HG02642 (cell line): Measurements from ENCODE around the gene EOGT.

Source experiments
- ATAC-seq: cut with Tn5 transposase; IDR thresholded peaks from one replicate; pipeline ENCODE4 v1.9.1; 2021; ENCODE audit warnings: mild to moderate bottlenecking; ENCODE audit not compliant: unreplicated experiment, poor library complexity

The EOGT gene

DNA sequence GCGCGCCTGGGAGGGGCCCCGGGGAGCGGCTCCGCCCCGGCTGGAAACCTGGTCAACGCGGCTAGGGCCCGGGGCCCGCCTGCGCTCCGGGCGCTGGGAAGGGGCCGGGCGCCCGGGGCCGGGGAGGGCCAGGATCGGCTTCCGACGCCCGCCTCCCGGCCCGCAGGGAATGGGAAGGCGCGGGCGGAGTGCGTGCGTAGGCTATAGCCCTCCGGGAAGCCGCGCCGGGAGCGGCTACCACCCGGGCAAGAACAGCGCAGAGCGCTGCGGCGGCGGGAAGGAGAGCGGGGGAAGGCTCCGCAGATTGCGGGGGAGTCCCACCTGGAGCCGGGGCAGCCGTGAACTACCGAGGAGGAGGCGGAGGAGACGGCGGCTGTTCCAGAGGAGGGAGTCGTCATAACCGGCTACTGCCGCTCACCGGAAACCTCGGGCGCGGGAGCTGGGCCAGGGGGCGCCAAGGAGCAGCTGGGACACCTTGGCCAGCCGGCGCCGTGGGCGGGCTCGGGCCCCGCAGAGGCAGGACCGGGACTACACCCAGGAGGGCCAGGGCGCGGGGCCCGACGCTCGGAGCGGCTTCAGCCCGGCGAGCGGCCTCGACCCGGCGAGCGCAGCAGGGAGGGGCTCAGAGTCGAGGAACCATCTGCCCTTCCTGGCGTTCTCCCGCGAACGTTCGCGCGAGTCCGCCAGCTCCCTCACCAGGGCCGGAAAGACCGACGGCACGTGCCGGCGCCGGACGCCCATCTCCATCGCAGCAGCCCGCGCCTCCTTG, at the start of gene EOGT:
TSS of gene EOGT (minus strand) at position 432 of the 769 bp plus-strand sequence. CDS start 3,838 bp downstream, outside the sequence.
- ATAC-seq: peak; percentile 90

DNA sequence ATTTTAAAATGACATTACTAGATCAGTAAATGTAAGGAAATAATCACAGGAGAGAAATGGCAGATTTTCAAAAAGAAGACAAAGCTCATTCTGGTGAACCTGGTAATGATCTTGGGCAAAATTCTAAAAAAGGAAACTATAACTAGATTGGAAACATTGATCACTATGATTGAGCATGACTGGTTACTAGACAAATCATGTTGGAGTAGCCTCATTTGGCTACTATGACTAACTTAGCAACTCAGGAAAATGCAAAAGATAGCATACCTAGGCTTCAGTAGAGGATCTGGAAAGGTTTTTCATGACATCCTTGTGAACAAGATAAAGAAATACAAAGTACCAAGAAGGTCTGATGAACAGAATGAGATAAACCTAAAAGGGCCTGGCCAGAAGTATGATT, 46.2 kb upstream of the EOGT start:
- ATAC-seq: no peak

DNA sequence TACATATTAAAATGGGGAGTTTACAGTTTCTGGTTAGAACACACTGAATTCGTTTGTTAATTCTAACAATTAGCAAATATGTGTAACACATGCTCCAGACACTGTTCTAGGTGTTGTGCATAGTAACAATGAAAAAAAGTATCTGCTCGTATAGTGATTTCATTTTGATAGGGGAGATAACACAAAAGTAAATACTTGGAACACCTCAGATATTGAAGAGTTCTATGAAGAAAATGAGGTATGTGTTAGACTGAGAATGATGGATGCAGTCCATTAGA, 45.4 kb upstream of the EOGT start:
- ATAC-seq: no peak

DNA sequence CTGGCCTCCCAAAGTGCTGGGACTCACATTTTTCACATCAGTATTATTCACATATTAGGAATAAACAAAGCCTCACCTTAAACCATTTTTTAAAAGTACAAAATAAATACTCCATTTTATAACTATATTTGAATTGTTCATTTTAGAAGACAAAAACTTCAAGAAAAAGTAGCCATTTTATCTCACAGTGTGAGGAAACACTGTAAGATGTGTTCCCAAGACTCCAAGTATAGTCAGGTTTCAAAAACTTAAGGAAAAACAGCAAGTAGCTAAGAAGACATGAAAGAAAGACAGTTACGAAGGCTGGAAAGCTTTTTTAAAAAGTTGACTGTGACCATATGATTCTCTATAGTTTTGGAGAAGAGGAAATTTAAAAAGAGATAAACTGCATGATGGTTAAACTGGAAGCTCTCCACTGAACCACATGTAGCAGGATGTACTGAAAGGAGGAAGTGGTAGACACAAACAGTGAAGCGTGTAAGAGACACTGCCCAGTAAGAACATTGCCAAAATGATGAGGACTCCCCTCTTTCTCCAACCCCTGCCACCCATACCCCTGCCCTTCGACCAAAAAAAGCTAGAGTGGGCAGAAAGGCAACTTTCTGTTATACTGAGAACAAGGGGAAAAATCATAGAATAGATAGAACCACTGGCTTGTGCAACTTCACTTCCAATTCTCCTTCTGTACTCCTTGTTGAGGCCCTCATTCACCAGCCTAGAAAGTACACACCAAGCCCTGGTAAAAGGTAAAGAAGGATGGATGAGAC, 44.9 kb upstream of the EOGT start:
- peak; percentile 97 for ATAC-seq

DNA sequence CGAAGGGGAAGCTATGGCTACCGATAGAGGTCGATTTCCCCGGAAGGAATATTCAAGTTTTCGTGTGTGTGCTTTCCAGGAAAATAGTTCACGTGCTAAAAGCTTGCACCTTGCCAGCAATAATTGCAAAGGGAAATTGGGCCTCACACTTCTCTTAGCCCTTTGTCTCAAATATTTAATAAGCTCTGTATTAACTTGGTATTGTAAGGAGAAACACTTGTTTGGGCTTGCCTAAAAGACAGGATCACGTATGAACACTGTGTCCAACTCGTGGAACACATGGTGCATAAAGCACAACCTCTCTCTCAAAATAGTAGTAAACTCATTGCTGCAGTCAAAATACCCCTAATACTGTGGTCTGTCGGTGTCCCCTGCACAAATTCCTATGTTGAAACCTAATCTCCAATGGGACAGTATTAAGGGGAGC, 39.0 kb upstream of the EOGT start:
- ATAC-seq: no peak

DNA sequence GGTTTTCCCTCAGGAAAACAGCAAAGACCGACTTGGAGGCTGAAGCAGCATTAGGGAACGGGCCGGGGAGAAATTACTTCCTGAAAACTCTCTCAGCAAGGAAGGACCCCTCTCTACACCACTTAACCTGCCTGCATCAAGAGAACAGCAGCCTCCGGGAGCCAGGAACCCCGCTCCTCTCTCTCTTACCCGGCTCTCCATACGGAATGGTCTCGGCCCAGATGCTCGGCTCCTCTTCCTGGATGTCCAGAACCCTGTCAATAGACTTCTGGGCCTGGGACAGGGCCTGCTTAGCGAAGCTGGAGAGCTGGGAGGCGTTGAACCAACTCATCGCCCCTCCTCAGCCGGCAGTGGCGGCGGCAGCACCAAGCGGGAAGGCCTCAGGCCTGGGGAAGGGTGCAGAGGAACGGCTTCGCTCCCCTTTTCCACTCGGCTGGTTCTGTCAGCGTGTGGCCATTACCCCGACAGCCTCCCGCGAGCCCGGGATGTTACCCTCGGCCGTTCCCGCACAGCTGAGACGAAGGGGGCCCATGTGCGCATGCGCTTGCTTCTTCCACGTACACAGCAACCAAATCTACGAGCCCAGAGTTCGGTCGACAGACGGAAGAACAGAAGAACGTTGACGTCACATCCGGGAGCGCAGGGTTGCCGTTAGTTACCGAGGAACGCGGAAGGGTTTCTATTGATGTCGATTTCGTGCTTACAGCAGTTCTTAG, 38.4 kb upstream of the EOGT start, which contains the start of gene TMF1:
TSS of gene TMF1 (minus strand) at position 578 of the 716 bp plus-strand sequence. CDS start at position 331, 247 bp downstream.
- peak; percentile 97 for ATAC-seq

DNA sequence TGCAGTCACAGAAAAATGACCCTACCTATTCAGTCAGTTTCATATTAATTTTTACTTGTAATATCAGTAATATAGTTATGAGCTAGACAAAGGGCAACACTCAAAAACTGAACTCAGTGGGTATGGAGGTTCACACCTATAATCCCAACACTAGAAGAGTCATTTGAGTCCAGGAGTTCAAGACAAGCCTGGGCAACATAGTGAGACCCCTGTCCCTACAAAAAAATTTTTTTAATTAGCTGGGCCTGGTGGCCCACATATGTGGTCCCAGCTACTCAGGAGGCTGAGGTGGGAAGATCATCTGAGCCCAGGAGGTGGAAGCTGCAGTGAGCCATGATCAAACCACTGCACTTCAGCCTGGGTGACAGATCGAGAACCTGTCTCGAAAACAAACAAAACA, 35.5 kb upstream of the EOGT start:
- no peak for ATAC-seq

DNA sequence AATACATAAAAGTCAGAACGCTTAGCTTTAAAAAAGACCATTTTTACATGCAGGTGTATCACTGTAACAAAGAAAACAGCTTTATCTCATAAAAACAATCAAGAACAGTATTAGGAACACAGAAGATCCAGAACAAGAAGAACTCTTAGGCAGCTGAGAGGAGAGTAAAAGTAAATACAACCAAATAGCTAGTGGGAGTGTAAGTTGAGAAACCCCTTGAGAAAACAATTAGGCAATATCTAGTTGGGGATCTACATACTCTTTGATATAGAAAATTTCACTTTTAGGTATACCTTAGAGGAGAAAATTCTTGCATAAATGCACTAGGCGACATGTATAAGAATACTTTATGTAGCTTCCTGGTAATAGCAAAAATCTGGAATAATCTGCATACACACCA, 31.1 kb upstream of the EOGT start:
- ATAC-seq: no peak

DNA sequence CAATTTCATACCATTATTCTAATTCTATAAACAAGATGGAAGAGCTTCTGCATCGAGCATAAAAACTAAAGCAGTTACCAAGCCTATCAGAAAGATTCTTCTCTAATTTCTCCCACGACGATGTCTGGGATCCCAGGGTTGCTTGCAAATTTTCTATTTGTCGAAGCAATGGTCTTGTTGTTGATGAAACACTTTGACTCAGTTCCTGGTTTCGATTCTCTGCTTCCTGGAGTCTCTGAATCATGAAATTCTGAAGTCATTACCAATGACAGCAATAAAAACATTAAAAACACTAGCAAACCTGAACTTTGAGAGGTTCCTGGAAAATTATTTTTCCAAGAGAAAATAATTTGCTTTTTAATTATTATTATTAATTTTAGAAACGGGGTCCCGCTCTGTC, 20.0 kb upstream of the EOGT start:
- no peak for ATAC-seq

DNA sequence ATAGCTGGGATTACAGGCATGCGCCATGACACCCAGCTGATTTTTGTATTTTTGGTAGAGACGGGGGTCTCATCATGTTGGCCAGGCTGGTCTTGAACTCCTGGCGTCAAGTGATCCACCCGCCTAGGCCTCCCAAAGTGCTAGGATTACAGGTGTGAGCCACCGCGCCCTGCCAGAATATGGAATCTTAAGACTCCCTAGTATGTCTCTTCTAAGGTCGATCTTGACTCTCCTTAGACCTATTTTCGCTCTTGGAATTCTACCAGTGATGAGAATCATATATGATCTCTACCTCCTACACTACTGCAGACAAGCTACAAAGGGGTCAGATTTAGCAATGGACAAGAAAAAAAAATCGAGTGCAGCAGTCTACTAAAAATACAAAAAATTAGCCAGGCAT, 19.3 kb upstream of the EOGT start:
- ATAC-seq: no peak

DNA sequence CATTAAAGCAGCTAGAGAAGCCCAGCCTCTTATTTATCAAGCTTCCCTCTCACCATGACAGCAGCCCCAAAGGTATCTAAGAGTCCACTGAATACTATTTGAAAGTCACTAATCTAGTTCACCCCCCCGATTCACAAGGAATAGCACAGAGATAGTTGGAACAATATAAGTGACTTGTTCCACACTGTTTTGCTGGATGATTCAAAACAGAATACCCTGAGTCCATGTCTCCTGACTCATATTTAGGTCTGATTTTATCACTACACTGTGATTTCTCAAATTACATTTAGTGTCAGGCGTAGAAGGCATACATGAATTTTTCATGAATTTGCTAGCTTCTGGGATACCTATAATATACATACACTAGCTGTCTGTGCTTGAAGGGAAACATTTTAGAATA, 18.7 kb upstream of the EOGT start:
- no peak for ATAC-seq

DNA sequence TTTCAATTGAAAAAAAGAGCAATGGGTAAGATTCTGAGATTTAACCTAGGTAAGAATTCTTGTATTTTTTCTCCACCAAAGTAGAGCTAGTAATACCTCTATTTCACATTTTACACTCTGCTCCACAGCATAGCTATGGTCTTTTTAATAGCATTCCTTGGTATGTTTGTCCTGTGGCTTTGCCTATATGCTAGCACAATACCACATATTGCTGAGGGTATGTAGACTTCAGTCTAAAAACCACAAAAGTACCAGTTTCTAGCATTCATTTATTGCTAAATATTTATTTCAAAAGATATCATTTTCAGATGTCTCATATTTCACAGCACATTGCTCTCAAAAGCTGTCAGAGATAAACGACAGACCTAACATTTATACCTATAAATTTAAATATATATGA, 18.2 kb upstream of the EOGT start:
- no peak for ATAC-seq

DNA sequence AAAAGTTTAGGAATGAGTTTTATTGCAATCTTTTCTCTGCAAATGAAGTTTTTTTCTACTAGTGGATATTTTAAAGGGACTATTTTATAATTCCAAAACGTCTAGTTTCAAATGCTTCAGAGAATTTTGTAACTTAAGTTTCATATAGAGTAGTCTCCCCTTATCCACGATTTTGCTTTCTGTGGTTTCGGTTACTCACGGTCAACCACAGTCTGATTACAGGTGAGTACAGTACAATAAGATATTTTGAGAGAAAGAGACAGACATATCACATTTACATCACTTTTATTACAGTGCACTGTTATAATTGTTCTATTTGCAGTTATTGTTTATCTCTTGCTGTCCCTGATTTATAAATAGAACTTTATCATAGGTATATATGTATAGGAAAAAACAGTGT, 7.4 kb upstream of the EOGT start:
- ATAC-seq: no peak

DNA sequence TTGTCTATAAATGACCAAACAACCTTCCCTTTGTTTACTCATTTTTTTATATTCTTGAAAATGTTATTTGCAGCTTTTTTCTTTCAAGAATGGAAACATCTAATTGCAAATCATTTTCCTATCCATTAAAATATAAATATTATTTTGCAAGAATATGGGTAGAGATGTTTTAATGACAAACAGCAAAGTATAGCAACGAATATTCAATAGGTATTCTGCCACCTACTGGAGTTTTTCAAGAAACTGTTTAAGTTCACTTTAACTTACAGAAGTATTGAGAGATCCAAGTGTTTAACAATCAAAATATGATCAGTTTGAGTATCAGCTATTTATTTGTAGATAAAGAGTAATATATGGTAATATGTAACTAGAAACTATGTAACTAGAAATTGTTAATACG, 6.9 kb upstream of the EOGT start:
- ATAC-seq: no peak

DNA sequence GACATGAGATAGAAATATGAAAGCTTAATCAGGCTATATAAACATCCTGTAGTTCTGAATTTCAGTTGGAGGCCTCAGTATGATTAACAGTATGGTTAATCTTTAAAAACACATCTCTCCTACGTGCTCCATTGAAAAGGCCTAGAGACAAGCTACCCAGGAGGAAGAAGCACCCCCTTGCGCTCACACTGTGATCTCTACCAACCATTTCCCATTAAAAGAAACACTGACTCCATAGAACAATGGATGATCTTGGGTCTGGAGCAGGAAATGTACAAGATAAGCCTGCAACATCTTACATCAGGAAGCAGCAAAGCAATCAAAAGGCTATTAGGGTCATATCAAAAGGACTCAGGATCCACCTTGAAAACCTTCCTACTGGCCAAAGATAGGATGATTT, 3.4 kb upstream of the EOGT start:
- no peak for ATAC-seq

DNA sequence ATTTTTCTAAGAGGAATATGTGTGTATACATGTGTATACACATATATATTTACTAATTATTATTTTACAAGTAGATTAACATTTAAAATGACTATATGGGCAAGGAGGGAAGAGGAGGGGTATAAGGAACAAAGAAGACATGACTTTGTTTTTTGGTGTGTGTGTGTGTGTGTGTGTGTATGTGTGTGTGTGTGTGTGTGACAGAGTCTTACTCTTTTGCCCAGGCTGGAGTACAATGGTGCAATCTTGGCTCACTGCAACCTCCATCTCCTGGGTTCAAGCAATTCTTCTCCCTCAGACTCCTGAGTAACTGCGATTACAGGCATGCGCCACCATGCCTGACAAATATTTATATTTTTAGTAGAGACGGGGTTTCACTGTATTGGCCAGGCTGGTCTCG, 2.6 kb upstream of the EOGT start:
- ATAC-seq: no peak

DNA sequence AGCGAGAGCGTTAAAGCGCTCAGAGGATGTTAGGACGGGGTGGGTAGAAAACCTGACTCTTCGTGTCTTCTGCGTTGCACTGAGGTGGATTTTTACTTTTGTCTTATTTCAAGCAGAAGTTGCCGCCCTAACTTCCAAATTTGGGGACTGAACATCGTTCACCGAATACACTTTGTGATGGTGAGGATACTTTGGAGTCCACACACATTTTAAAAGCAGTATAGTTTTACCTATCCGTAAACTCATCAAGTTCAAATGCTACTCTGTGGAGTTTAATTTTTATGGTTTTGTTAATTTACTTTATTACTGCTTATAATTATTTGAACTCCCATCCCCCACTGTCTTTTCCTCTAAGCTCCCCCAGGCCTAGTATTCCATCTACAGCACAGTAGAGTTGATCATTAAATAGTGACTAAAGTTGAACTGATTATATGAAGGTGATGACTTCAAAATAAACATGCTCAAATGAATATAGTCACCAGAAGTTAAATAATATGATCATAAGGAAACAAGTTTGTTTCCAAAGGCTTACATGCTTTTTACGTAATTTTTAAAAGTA, 617 bp upstream of the EOGT start:
- ATAC-seq: no peak

DNA sequence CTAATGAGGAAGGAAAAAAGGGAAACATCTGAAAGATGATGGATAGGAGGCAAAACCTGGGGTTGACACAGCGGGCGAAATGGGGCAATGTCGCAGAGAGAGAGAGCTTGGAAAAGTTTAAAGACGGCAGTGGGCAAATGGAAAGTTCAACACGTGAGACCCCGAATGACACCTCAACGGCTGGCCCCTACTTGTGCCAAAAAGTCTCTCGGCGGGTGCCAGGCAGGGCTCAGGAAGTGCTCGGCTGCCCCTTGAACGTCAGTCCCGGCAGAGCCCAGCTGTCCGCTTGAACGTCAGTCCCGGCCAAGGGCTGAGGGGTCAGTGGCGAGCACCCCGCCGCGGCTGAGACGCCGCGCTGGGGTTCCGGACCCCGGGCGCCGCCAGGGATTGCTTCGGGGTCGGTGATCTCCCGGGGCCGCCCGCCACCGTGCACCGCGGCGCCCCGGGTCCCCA, 658 bp downstream of the EOGT start:
- ATAC-seq: peak; percentile 49

DNA sequence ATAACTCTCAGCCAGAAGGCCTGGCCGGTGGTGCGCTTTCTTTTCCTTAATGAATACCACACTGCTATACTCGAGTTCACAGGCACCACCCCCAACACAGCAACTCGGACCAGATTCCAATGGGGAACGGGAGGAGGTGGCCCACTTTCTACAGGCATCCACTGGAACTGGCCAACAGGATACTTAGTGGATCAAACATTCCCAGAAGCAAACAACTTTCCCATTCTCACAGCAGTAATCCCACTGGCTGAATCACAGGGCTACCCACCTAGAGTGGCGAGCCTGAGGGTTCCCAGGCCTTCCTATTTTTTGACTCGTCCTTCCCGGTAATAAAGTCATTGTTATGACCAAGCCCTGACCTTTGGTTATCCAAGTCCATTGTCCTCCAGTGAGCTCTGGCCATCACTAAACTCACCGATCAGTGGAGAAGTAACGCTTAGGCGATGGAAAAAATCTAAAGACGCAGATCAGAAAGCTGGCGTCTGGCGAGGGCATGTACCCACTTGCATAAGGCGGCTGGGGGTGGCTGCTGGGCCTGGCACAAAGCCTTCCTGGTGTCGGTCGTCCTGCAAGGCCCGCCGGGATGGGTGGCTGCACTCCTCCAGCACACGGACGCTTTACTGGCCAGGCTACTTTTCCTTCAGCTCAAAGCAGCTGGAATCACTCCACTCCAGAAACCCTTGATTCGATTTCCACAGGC, 1.2 kb downstream of the EOGT start:
- no peak for ATAC-seq

DNA sequence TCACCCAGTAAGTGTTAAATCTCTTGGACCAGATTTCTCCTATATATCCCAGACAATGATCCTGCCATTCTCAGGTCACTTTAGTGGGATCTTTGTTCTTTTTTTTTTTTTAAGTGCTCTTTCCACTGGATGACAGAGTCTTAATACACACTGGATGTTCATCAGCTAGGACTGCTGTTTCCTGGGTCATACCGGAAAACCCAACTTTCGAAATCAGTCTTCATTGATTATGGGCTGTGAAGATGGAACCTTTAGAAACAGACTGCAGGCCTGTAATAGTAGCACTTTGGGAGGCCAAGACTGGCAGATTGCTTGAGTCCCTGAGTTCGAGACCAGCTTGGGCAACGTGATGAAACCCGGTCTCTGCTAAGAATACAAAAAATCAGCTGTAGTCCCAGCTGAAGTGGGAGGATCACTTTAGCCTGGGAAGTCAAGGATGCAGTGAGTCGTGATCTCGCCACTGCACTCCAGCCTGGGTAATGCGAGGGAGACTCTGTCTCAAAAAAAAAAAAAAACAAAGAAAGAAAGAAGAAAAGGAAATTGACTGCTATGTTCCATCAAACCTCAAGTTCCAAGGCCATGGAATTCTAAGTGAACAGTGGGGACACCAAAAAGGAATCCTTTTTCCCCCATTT, 2.3 kb downstream of the EOGT start:
- ATAC-seq: no peak
